Sigmoid colon (tissue), 7 donors: ENCODE measurements around the gene SLC7A5. TPM values are rescaled to one million over a fixed set of nuclear protein-coding genes. Genes with fewer than 3 reads are reported as not detected.
"Not testable (repeated sequence)": the region's sequence is repeated elsewhere in the genome, so short reads cannot be mapped to it uniquely, and the experiment has no call there.

ENCODE experiments used
- DNase-seq: peaks from one replicate; pipeline ENCODE4 v3.0.0-alpha.2; 2019
- H3K27ac ChIP-seq, 4 donors: fragments of 200-600 bp; sonication (generic); one replicate each; pipeline ENCODE4 v1.5.1; 2016 to 2019; ENCODE audit warnings: mild to moderate bottlenecking in 1 of 4
- H3K27me3 ChIP-seq, 3 donors: fragments of 200-600 bp; sonication (generic); one replicate each; pipeline ENCODE4 v1.5.1; 2019; ENCODE audit warnings: mild to moderate bottlenecking in 1 of 3
- H3K36me3 ChIP-seq, 4 donors: fragments of 200-600 bp; sonication (generic); one replicate each; pipeline ENCODE4 v1.5.1; 2016 to 2019
- H3K4me1 ChIP-seq, 4 donors: fragments of 200-600 bp; sonication (generic); one replicate each; pipeline ENCODE4 v1.5.1; 2017 to 2019
- H3K4me3 ChIP-seq, 4 donors: fragments of 200-600 bp; sonication (generic); one replicate each; pipeline ENCODE4 v1.5.1; 2017 to 2019; ENCODE audit warnings: mild to moderate bottlenecking in 2 of 4, moderate library complexity in 1 of 4
- H3K9me3 ChIP-seq, 4 donors: fragments of 200-600 bp in 3 of 4; sonication (generic) in 3 of 4; one replicate each; pipeline versions ENCODE4 v1.5.1 to v1.6.1; 2013 to 2019
- CTCF ChIP-seq, 4 experiments: fragments of 450-650 bp in 3 of 4; fragments of 200-600 bp in 1 of 4; IDR thresholded peaks; one replicate each; pipeline ENCODE4 v1.5.1; 2016 to 2019; ENCODE audit warnings: antibody characterized with exemption in 4 of 4, mild to moderate bottlenecking in 3 of 4, moderate library complexity in 2 of 4
- EP300 ChIP-seq, 4 donors: sonication (generic); formaldehyde crosslinking; IDR thresholded peaks; one replicate each; pipeline ENCODE4 v1.6.1; 2017; ENCODE audit warnings: antibody characterized with exemption in 4 of 4
- POLR2A ChIP-seq, 2 donors: fragments of 450-650 bp; IDR thresholded peaks; one replicate each; pipeline ENCODE4 v1.6.1; 2016; ENCODE audit warnings: antibody characterized with exemption in 2 of 2, mild to moderate bottlenecking in 2 of 2, moderate library complexity in 2 of 2
- POLR2AphosphoS5 ChIP-seq, 4 donors: sonication (generic); formaldehyde crosslinking; IDR thresholded peaks; one replicate each; pipeline ENCODE4 v1.6.1; 2017; ENCODE audit warnings: antibody characterized with exemption in 4 of 4
- WGBS, 2 donors: extraction: QIAGEN DNeasy Blood & Tissue Kit; methylation state at CpG; one replicate each; pipeline ENCODE4 v1.1.7; 2013; 5-methylcytosine and 5-hydroxymethylcytosine counted together
- intact Hi-C: fragments of 100-400 bp; cut with DNase I; formaldehyde crosslinking; loops from one replicate; pipeline ENCODE4 v1.15.1; 2023
- polyA plus RNA-seq, 3 donors: library from polyadenylated mRNA; stranded (reverse); fragments of 200-250 nt; gene quantifications; one replicate each; pipeline ENCODE4 v1.2.3, GENCODE V29; 2013
- total RNA-seq, 4 donors: library from RNA; depleted of rRNA; stranded (reverse); fragments of >200 nt; gene quantifications; one replicate each; pipeline ENCODE4 v1.1.0, GENCODE V29; 2016
- donor health status: healthy with polysubstance abuse.
- donor health status: Bipolar disorder and iron deficiency.
- donor health status: healthy.

SLC7A5 gene
- total RNA-seq (1 to 10 TPM; 2.9 to 8.1 (median 3.6) TPM), polyA plus RNA-seq (10 to 100 TPM in 1 of 3 donors, 1 to 10 TPM in 1, under 1 TPM in 1; 0.60 to 44.5 (median 1.2) TPM)

GRCh38 chr16:87869061-87869878, at the start of gene SLC7A5:
Gene SLC7A5 (minus strand): TSS chr16:87869507. CDS start chr16:87869422, 85 bp downstream.
- Histone ChIP-seq H3K4me1 (peaks cover 0 to 53% (median 36%) of the 10 kb centered on the region in 4 donors), H3K27me3 (peaks cover 0 to 16% (median 0%) of the 10 kb centered on the region in 3 donors), H3K27ac (peak within 1 kb of the TSS; percentile 38 to 87 (median 84)), H3K4me3 (peak within 1 kb of the TSS; percentile 40 to 63 (median 56))
- H3K36me3 ChIP-seq, intact Hi-C loops, H3K9me3 ChIP-seq: not testable (repeated sequence)
- peak in 2 of 4 donors; percentile 76 to 78 for TF ChIP-seq POLR2AphosphoS5 (IDR thresholded peaks at IDR 0.05)
- WGBS, 2 donors: 4 to 9% methylated on average over 109 of the region's 109 CpGs
- DNase-seq: peak; percentile 89

GRCh38 chr16:87918338-87918737, 49.0 kb upstream of the SLC7A5 start:
- 85 to 87% methylated on average over 13 of the region's 13 CpGs for WGBS, 2 donors
- no peak for TF ChIP-seq POLR2A (IDR thresholded peaks at IDR 0.05)
- H3K27me3 ChIP-seq: peaks cover 0 to 12% (median 0%) of the 10 kb centered on the region in 3 donors
- H3K27ac ChIP-seq: no peak overlapping the region
- H3K4me3 ChIP-seq: no peak overlapping the region
- peak; percentile 74 for DNase-seq
- H3K36me3 ChIP-seq: no peaks in the 10 kb centered on the region
- H3K9me3 ChIP-seq: no peaks in the 10 kb centered on the region
- intact Hi-C loops: no loop called here
- no peaks in the 10 kb centered on the region for H3K4me1 ChIP-seq

- no peak for TF ChIP-seq CTCF (IDR thresholded peaks at IDR 0.05)
- TF ChIP-seq POLR2AphosphoS5 (IDR thresholded peaks at IDR 0.05): no peak
- TF ChIP-seq POLR2A (IDR thresholded peaks at IDR 0.05): no peak
- no peak for TF ChIP-seq EP300 (IDR thresholded peaks at IDR 0.05)
- H3K36me3 ChIP-seq: no peaks in the 10 kb centered on the region
- 72 to 85% methylated on average over 9 of the region's 9 CpGs for WGBS, 2 donors
- intact Hi-C loops: no loop called here
- H3K27ac ChIP-seq: no peak overlapping the region
- DNase-seq: no peak
- no peak overlapping the region for H3K4me3 ChIP-seq
- H3K4me1 ChIP-seq: no peaks in the 10 kb centered on the region
- peaks cover 0 to 13% (median 0%) of the 10 kb centered on the region in 3 donors for H3K27me3 ChIP-seq
- H3K9me3 ChIP-seq: no peaks in the 10 kb centered on the region
Measured at GRCh38 chr16:87917503-87917902, 48.2 kb upstream of the SLC7A5 start.

GRCh38 chr16:87914812-87915211, 45.5 kb upstream of the SLC7A5 start:
- 93% methylated on average over 25 of the region's 25 CpGs for WGBS, 2 donors
- Histone ChIP-seq H3K4me3 (no peak overlapping the region), H3K27me3 (peaks cover 0 to 13% (median 0%) of the 10 kb centered on the region in 3 donors), H3K9me3 (no peaks in the 10 kb centered on the region), H3K36me3 (no peaks in the 10 kb centered on the region), H3K27ac (no peak overlapping the region), H3K4me1 (no peaks in the 10 kb centered on the region)
- intact Hi-C loops: no loop called here
- no peak for DNase-seq
- no peak for TF ChIP-seq CTCF (IDR thresholded peaks at IDR 0.05)
- no peak for TF ChIP-seq POLR2AphosphoS5 (IDR thresholded peaks at IDR 0.05)
- no peak for TF ChIP-seq POLR2A (IDR thresholded peaks at IDR 0.05)
- TF ChIP-seq EP300 (IDR thresholded peaks at IDR 0.05): no peak

- H3K9me3 ChIP-seq, DNase-seq, H3K27ac ChIP-seq, H3K4me3 ChIP-seq, H3K4me1 ChIP-seq, intact Hi-C loops, H3K36me3 ChIP-seq: not testable (repeated sequence)
- peaks cover 0 to 11% (median 0%) of the 10 kb centered on the region in 3 donors for H3K27me3 ChIP-seq
- 74 to 80% methylated on average over 27 of the region's 27 CpGs for WGBS, 2 donors
Measured at GRCh38 chr16:87914021-87914725, 44.9 kb upstream of the SLC7A5 start.

DNA sequence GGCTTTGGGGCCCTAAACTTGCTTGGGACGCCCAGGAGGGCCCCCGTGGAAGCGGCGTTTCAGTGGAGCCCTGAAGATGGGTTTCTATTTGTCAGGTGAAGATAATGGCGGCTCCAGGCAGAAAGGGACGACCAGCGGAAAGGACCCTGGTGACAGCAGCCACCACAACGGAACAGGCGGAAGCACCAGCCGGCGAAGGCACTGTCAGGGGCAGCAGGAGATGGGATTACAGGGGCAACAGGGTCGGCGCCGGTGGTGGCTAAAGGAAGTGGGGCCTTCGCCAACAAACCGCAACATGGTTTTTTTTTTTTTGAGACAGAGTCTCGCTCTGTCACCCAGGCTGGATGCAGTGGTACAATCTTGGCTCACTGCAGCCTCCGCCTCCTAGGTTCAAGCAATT, 43.4 kb upstream of the SLC7A5 start:
- 86 to 89% methylated on average over 18 of the region's 18 CpGs for WGBS, 2 donors
- H3K27ac ChIP-seq: not testable (repeated sequence)

More for the DNA sequence above, 43.4 kb upstream of the SLC7A5 start:
- H3K9me3 ChIP-seq, intact Hi-C loops, H3K4me3 ChIP-seq, H3K27me3 ChIP-seq, DNase-seq, H3K36me3 ChIP-seq, H3K4me1 ChIP-seq: not testable (repeated sequence)
